HepG2 (cell line): ENCODE data around the gene TALDO1. TPM values are rescaled to one million over a fixed set of nuclear protein-coding genes. Genes with fewer than 3 reads are reported as not detected.

ENCODE experiments used
- ETV5 ChIP-seq: IDR thresholded peaks from 2 replicates; pipeline ENCODE4 v1.6.1; 2018; ENCODE audit warnings: missing biosample characterization, missing genetic modification reagents, inconsistent platforms, borderline replicate concordance
- PAWR ChIP-seq: sonication (generic); formaldehyde crosslinking; IDR thresholded peaks from 2 replicates; pipeline ENCODE4 v1.4.0; 2020; ENCODE audit warnings: missing genetic modification reagents, mild to moderate bottlenecking, borderline replicate concordance
- PAX8 ChIP-seq: sonication (generic); formaldehyde crosslinking; IDR thresholded peaks from 2 replicates; pipeline ENCODE4 v1.8.0; 2022; ENCODE audit warnings: mild to moderate bottlenecking, missing genetic modification reagents, borderline replicate concordance
- PHF21A ChIP-seq: sonication (generic); formaldehyde crosslinking; IDR thresholded peaks from 2 replicates; pipeline ENCODE4 v1.5.0; 2020; ENCODE audit warnings: mild to moderate bottlenecking, missing genetic modification reagents
- RARG ChIP-seq: sonication (generic); formaldehyde crosslinking; IDR thresholded peaks from 2 replicates; pipeline ENCODE4 v1.4.0; 2020; ENCODE audit warnings: low read depth, mild to moderate bottlenecking, missing genetic modification reagents
- RBFOX2 ChIP-seq: fragments of 200-400 bp; formaldehyde crosslinking; IDR thresholded peaks from 2 replicates; pipeline ENCODE4 v1.6.1; 2017; ENCODE audit warnings: low read depth, mild to moderate bottlenecking, low read length
- TCF7L2 ChIP-seq: IDR thresholded peaks from 2 replicates; pipeline ENCODE4 v1.6.1; 2011; ENCODE audit warnings: mild to moderate bottlenecking, low read depth, low read length, moderate library complexity
- THRA ChIP-seq: sonication (generic); formaldehyde crosslinking; IDR thresholded peaks from 2 replicates; pipeline ENCODE4 v1.4.0; 2020; ENCODE audit warnings: missing genetic modification reagents, borderline replicate concordance
- ZHX2 ChIP-seq, 2 experiments: sonication (generic) in 1 of 2; formaldehyde crosslinking in 1 of 2; IDR thresholded peaks; 2 replicates each; pipeline versions ENCODE4 v1.6.1 to v1.9.0; 2014 to 2022; ENCODE audit warnings: antibody characterized with exemption in 1 of 2, borderline replicate concordance in 1 of 2, inconsistent platforms in 1 of 2, low read depth in 1 of 2, missing genetic modification reagents in 1 of 2
- ZNF251 ChIP-seq: sonication (generic); formaldehyde crosslinking; IDR thresholded peaks from 2 replicates; pipeline ENCODE4 v1.9.0; 2021; ENCODE audit warnings: mild to moderate bottlenecking, missing genetic modification reagents
- ZNF275 ChIP-seq: sonication (generic); formaldehyde crosslinking; IDR thresholded peaks from 2 replicates; pipeline ENCODE4 v1.8.0; 2022; ENCODE audit warnings: missing genetic modification reagents, mild to moderate bottlenecking, inconsistent platforms, borderline replicate concordance
- ZNF354B ChIP-seq: sonication (generic); formaldehyde crosslinking; IDR thresholded peaks from 2 replicates; pipeline ENCODE4 v1.8.0; 2022; ENCODE audit warnings: mild to moderate bottlenecking, missing genetic modification reagents
- polyA plus RNA-seq, 8 experiments: library from polyadenylated mRNA; depleted of rRNA in 3 of 8; stranded (reverse) in 7 of 8; unstranded in 1 of 8; fragments of >200 nt; fragmentation: Illumina TruSeq in 4 of 8; extraction: Trizol in 4 of 8; gene quantifications; 2 replicates each; pipeline versions ENCODE4 v1.2.1 to v1.2.3, GENCODE V29; 2011 to 2016; ENCODE audit warnings: low read depth in 4 of 8, missing spikeins in 1 of 8, mixed read lengths in 1 of 8; ENCODE audit not compliant: insufficient read depth in 1 of 8
- total RNA-seq, 5 experiments: library from RNA; depleted of rRNA; stranded (reverse); fragments of >200 nt; fragmentation: Illumina TruSeq; extraction: Trizol; gene quantifications; 2 replicates each; pipeline ENCODE4 v1.2.3, GENCODE V29; 2016; ENCODE audit warnings: low read depth in 1 of 5
- TF ChIP-seq, protein P1 (sequence below): sonication (generic); formaldehyde crosslinking; IDR thresholded peaks from 2 replicates; pipeline ENCODE4 v1.5.0; 2020; ENCODE audit warnings: mild to moderate bottlenecking, missing genetic modification reagents
- TF ChIP-seq, protein P2 (sequence below): IDR thresholded peaks from 2 replicates; pipeline ENCODE4 v1.6.1; 2016

Gene TALDO1
- total and polyA plus RNA-seq, 2 of the 13 experiments (the other 11 are each of a cell fraction or from before 2014, with no cell fraction given), result 107 to 240 TPM

DNA sequence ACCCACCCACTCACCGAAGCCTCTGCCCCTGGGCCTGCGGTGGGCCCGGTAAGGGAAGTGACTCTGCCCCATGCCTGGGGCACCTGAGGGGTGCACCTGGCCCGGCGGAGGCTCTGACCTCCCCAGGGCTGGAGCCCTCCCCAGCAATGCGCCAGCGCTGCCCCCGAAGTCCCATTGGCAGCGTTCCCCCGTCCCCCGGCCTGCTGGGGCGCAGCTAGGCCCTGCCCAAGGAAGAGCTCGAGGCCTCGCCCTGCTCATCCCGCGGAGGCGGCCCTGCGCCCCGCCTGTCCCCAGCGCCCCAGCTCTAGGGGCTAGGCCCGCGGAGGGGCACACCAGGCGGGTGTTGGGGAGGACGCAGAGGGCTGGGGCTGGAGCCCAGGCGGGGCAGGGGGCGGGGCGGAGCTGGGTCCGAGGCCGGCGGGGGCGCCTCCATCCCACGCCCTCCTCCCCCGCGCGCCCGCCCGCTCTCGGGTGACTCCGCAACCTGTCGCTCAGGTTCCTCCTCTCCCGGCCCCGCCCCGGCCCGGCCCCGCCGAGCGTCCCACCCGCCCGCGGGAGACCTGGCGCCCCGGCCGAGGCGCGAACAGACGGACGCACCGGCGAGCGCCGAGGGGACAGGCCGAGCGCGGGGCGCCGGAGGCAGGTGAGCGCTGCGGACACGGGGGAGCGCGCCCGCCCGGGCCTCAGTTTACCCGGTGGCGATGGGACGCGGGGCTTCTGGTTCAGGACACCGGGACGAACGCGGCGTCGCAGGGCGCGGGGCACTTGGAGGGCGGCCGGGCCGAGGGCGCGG lies 41.4 kb upstream of the TALDO1 start, which contains the start of gene EPS8L2 (continued):
- TF ChIP-seq ZHX2 (IDR thresholded peaks at IDR 0.05; ENCODE audit: low read depth) (no peak), ZHX2 (CRISPR knock-in tag; IDR thresholded peaks at IDR 0.05; ENCODE audit: borderline replicate concordance) (no peak), RBFOX2 (peak; percentile 65), ZNF354B (CRISPR knock-in tag) (0 out of 2 replicates have a peak, but pooled peaks have one; percentile 13), ZNF275 (CRISPR knock-in tag) (no peak), RARG (CRISPR knock-in tag) (no peak), PAWR (CRISPR knock-in tag) (no peak), THRA (CRISPR knock-in tag) (0 out of 2 replicates have a peak, but pooled peaks have one; percentile 11), TCF7L2 (no peak), PAX8 (no peak), PHF21A (CRISPR knock-in tag) (no peak), ETV5 (no peak), ZNF251 (CRISPR knock-in tag) (no peak)
- TF ChIP-seq, protein P1, sequence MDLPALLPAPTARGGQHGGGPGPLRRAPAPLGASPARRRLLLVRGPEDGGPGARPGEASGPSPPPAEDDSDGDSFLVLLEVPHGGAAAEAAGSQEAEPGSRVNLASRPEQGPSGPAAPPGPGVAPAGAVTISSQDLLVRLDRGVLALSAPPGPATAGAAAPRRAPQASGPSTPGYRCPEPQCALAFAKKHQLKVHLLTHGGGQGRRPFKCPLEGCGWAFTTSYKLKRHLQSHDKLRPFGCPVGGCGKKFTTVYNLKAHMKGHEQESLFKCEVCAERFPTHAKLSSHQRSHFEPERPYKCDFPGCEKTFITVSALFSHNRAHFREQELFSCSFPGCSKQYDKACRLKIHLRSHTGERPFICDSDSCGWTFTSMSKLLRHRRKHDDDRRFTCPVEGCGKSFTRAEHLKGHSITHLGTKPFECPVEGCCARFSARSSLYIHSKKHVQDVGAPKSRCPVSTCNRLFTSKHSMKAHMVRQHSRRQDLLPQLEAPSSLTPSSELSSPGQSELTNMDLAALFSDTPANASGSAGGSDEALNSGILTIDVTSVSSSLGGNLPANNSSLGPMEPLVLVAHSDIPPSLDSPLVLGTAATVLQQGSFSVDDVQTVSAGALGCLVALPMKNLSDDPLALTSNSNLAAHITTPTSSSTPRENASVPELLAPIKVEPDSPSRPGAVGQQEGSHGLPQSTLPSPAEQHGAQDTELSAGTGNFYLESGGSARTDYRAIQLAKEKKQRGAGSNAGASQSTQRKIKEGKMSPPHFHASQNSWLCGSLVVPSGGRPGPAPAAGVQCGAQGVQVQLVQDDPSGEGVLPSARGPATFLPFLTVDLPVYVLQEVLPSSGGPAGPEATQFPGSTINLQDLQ (CRISPR knock-in tag), result no peak
- TF ChIP-seq, protein P2, sequence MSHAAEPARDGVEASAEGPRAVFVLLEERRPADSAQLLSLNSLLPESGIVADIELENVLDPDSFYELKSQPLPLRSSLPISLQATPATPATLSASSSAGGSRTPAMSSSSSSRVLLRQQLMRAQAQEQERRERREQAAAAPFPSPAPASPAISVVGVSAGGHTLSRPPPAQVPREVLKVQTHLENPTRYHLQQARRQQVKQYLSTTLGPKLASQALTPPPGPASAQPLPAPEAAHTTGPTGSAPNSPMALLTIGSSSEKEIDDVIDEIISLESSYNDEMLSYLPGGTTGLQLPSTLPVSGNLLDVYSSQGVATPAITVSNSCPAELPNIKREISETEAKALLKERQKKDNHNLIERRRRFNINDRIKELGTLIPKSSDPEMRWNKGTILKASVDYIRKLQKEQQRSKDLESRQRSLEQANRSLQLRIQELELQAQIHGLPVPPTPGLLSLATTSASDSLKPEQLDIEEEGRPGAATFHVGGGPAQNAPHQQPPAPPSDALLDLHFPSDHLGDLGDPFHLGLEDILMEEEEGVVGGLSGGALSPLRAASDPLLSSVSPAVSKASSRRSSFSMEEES (CRISPR knock-in tag), result no peak
